OCI-LY7 (cell line): ENCODE data around the gene WDR37. TPM values are rescaled to one million over a fixed set of nuclear protein-coding genes. Genes with fewer than 3 reads are reported as not detected.

Experiments used
- BruUV-seq: library from RNA; stranded (reverse); fragments of 400-500 nt; replicated peaks from 2 replicates; lab custom pipeline; 2021; lab: Mats Ljungman, UMichigan
- CTCF ChIA-PET: fragments of 300-600 bp; sonication (Branson Sonifier 250); formaldehyde crosslinking; loops from one replicate; lab custom pipeline; 2022; ENCODE audit warnings: antibody characterized with exemption; ENCODE audit not compliant: unreplicated experiment; lab: Charles Lee
- POLR2A ChIA-PET: fragments of 300-600 bp; sonication (Branson Sonifier 250); formaldehyde crosslinking; loops from one replicate; lab custom pipeline; 2022; ENCODE audit warnings: antibody characterized with exemption; lab: Charles Lee
- DNase-seq: peaks from one replicate; pipeline ENCODE4 v3.0.0-alpha.2; 2015; ENCODE audit warnings: low spot score
- H2AFZ ChIP-seq: fragments of 200-600 bp; sonication (generic), shearing (Covaris generic); 2 replicates; pipeline ENCODE4 v1.6.1; 2014; ENCODE audit warnings: mild to moderate bottlenecking, antibody characterized with exemption, low read length, moderate library complexity
- H3K27ac ChIP-seq: fragments of 200-600 bp; sonication (generic); 2 replicates; pipeline ENCODE4 v1.5.1; 2014; ENCODE audit warnings: mixed run types, low read depth, mild to moderate bottlenecking, moderate library complexity, low read length, inconsistent platforms; ENCODE audit not compliant: poor library complexity, severe bottlenecking
- H3K36me3 ChIP-seq: fragments of 200-600 bp; sonication (generic); 2 replicates; pipeline ENCODE4 v1.6.1; 2014; ENCODE audit warnings: mild to moderate bottlenecking, antibody characterized with exemption, low read length, moderate library complexity, mixed read lengths; ENCODE audit not compliant: insufficient read depth
- H3K4me1 ChIP-seq: fragments of 200-600 bp; sonication (generic); 2 replicates; pipeline ENCODE4 v1.5.1; 2014; ENCODE audit warnings: mild to moderate bottlenecking, low read length; ENCODE audit not compliant: insufficient read depth, poor library complexity, severe bottlenecking
- H3K4me2 ChIP-seq: fragments of 200-600 bp; sonication (generic); 2 replicates; pipeline ENCODE4 v1.6.1; 2014; ENCODE audit warnings: mild to moderate bottlenecking, low read length
- H3K4me3 ChIP-seq: fragments of 200-600 bp; sonication (generic); 2 replicates; pipeline ENCODE4 v1.5.1; 2014; ENCODE audit warnings: mild to moderate bottlenecking, low read depth, low read length; ENCODE audit not compliant: poor library complexity, severe bottlenecking
- H3K79me2 ChIP-seq: fragments of 200-600 bp; sonication (generic); 2 replicates; pipeline ENCODE4 v1.6.1; 2016; ENCODE audit warnings: low read depth, mild to moderate bottlenecking, low read length, moderate library complexity, mixed read lengths; ENCODE audit not compliant: insufficient read depth
- H3K9me2 ChIP-seq: fragments of 200-600 bp; sonication (generic); 2 replicates; pipeline ENCODE4 v1.6.1; 2016; ENCODE audit warnings: mild to moderate bottlenecking, low read length, mixed read lengths; ENCODE audit not compliant: insufficient read depth
- H3K9me3 ChIP-seq: fragments of 200-600 bp; sonication (generic); 2 replicates; pipeline ENCODE4 v1.6.1; 2014; ENCODE audit warnings: mild to moderate bottlenecking, mixed run types, low read length, mixed read lengths
- H4K20me1 ChIP-seq: fragments of 200-600 bp; sonication (generic); 2 replicates; pipeline ENCODE4 v1.6.1; 2014; ENCODE audit warnings: mild to moderate bottlenecking, antibody characterized with exemption, low read length, moderate library complexity, mixed read lengths; ENCODE audit not compliant: insufficient read depth
- EZH2phosphoT487 ChIP-seq: fragments of 200-600 bp; sonication (generic); IDR thresholded peaks from 2 replicates; pipeline ENCODE4 v1.6.1; 2018; ENCODE audit warnings: low read depth, borderline replicate concordance, mild to moderate bottlenecking, mixed run types, antibody characterized with exemption, low read length, moderate library complexity, mixed read lengths
- intact Hi-C: fragments of 100-400 bp; cut with micrococcal nuclease; formaldehyde crosslinking; loops from one replicate; pipeline ENCODE4 v1.10.0; 2022; ENCODE audit not compliant: unreplicated experiment
- total RNA-seq, 2 experiments: library from RNA; depleted of rRNA in 1 of 2; stranded (reverse); fragments of >200 nt in 1 of 2; shearing (Covaris generic) in 1 of 2; gene quantifications; 2 replicates each; pipeline ENCODE4 v1.2.3, GENCODE V29; 2014 to 2022
- TF ChIP-seq, protein P1 (sequence below): fragments of 200-600 bp; sonication (generic); conservative IDR thresholded peaks from 2 replicates; pipeline ENCODE4 v1.5.1; 2014; ENCODE audit warnings: mild to moderate bottlenecking, antibody characterized with exemption, low read length, moderate library complexity, mixed read lengths

WDR37 gene
- total RNA-seq, 2 experiments from 2014 or later = 9.7 to 18.9 TPM

DNA sequence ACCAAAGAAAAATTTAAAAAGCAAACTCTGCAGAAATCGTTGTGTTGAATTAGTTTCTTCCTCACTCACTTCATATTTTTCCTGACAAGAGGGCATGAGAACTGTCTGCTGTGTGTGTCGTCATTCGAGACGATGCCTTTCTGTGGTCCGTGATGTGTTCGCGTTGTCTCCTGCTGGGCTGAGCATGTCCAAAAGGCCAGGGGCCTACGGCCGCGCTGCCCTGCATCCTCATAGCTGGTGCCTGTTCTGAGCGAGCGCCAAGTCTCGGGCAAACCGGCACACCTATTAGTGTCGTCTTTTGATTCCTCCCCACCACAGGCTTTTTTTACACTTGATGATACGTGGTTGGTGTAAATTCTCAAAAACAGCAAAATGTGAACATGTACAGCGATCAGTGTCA lies 27.4 kb downstream of the WDR37 start:
- CTCF ChIA-PET = no interaction called here
- no peak overlapping the region for H2AFZ ChIP-seq
- TF ChIP-seq, protein P1, sequence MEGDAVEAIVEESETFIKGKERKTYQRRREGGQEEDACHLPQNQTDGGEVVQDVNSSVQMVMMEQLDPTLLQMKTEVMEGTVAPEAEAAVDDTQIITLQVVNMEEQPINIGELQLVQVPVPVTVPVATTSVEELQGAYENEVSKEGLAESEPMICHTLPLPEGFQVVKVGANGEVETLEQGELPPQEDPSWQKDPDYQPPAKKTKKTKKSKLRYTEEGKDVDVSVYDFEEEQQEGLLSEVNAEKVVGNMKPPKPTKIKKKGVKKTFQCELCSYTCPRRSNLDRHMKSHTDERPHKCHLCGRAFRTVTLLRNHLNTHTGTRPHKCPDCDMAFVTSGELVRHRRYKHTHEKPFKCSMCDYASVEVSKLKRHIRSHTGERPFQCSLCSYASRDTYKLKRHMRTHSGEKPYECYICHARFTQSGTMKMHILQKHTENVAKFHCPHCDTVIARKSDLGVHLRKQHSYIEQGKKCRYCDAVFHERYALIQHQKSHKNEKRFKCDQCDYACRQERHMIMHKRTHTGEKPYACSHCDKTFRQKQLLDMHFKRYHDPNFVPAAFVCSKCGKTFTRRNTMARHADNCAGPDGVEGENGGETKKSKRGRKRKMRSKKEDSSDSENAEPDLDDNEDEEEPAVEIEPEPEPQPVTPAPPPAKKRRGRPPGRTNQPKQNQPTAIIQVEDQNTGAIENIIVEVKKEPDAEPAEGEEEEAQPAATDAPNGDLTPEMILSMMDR = no peak
- TF ChIP-seq EZH2phosphoT487 = no peak
- no peak for DNase-seq
- no peaks in the 10 kb centered on the region for H3K79me2 ChIP-seq
- no peaks in the 10 kb centered on the region for H3K4me1 ChIP-seq
- H3K27ac ChIP-seq = no peak overlapping the region
- intact Hi-C loops = no loop called here
- no peak overlapping the region for H3K4me3 ChIP-seq
- POLR2A ChIA-PET = no interaction called here
- no peaks in the 10 kb centered on the region for H3K9me3 ChIP-seq
- H3K9me2 ChIP-seq = no peaks in the 10 kb centered on the region
- no peaks in the 10 kb centered on the region for H4K20me1 ChIP-seq
- BruUV-seq = no TSS peak
- H3K36me3 ChIP-seq = peaks cover 87% of the 10 kb centered on the region
- no peak overlapping the region for H3K4me2 ChIP-seq

DNA sequence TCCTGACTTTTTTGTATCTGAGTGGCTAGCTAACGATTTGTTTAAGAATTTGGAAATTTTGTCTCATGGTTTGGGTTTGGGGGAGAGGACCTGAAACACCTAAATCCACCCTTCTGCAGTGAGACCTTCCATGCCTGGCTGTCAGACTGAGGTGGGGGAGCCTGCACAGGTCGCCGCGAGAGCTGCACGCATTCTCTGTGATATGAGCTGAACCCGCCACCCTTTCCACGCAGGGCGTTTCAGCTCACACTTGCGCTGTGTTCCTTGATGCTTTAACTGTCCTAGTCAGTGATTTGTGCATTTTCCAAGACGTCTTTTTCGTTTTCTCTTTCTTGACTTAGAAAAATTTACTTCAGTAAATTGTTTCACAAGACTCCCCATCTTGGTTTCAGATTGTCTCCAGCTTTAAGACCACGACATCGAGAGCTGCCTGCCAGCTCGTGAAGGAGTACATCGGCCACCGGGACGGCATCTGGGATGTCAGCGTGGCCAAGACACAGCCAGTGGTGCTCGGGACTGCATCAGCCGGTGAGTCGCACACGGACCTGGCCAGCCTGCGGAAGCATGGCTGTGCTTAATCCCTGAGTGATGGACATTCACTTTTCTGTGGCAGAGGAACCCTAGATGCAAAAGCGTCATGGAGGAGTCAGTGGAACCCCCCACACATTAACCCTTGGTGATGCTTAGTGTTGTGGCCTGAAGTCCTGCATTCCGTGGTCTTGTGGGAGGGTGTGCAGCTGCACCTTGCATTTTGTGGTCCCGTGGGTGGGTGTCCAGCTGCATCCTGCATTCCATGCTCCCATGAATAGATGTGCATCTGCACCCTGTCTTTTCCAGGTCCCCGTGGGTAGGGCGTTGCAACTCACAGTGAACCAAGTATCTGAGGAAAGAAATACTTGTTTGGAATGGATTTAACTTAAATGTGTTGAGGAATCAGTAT lies 28.1 kb downstream of the WDR37 start:
- CTCF ChIA-PET = no interaction called here
- H3K27ac ChIP-seq = no peak overlapping the region
- H4K20me1 ChIP-seq = no peaks in the 10 kb centered on the region
- DNase-seq = no peak
- no peaks in the 10 kb centered on the region for H3K9me2 ChIP-seq
- H2AFZ ChIP-seq = no peak overlapping the region
- H3K4me3 ChIP-seq = no peak overlapping the region
- POLR2A ChIA-PET = no interaction called here
- peaks cover 89% of the 10 kb centered on the region for H3K36me3 ChIP-seq
- H3K9me3 ChIP-seq = no peaks in the 10 kb centered on the region
- no peak for TF ChIP-seq EZH2phosphoT487
- TF ChIP-seq, protein P1 = no peak
- H3K79me2 ChIP-seq = no peaks in the 10 kb centered on the region
- H3K4me2 ChIP-seq = no peak overlapping the region
- intact Hi-C loops = no loop called here
- BruUV-seq = no TSS peak
- H3K4me1 ChIP-seq = no peaks in the 10 kb centered on the region

DNA sequence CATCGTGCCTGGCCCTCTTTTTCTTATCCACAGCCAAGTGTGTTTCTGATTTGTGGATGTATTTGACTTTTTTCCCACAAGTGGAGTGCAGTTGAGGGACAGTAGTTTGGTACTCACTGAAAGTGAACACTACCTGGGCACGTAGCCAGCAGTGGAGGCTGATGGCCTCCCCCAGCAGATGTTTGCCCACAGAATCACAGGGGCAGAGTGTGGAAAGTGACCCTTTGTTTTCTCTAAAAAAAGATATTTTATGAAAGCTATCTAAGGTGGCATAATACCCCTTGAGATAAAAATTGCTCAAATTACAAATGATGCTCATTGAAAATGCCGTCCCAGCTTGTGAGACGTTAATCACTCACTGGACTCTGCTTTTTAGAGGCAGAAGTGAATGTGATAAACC lies 29.1 kb downstream of the WDR37 start:
- H3K9me3 ChIP-seq = no peaks in the 10 kb centered on the region
- H3K27ac ChIP-seq = no peak overlapping the region
- H3K79me2 ChIP-seq = no peaks in the 10 kb centered on the region
- POLR2A ChIA-PET = no interaction called here
- H3K4me2 ChIP-seq = no peak overlapping the region
- TF ChIP-seq, protein P1 = no peak
- no peak for TF ChIP-seq EZH2phosphoT487
- no peak overlapping the region for H3K4me3 ChIP-seq
- H3K4me1 ChIP-seq = no peaks in the 10 kb centered on the region
- no peak for DNase-seq
- no peak overlapping the region for H2AFZ ChIP-seq
- no peaks in the 10 kb centered on the region for H3K9me2 ChIP-seq
- peaks cover 90% of the 10 kb centered on the region for H3K36me3 ChIP-seq
- CTCF ChIA-PET = no interaction called here
- H4K20me1 ChIP-seq = no peaks in the 10 kb centered on the region
- BruUV-seq = no TSS peak
- intact Hi-C loops = no loop called here
